IPS-20b (cell line): ENCODE measurements around the gene ABHD6.
"Not testable (repeated sequence)": the region's sequence is repeated elsewhere in the genome, so short reads cannot be mapped to it uniquely, and the experiment has no call there.

ENCODE experiments used
- H3K27ac ChIP-seq: one replicate; pipeline ENCODE4 v1.5.1; 2013; ENCODE audit warnings: low read length
- H3K27me3 ChIP-seq: 2 replicates; pipeline ENCODE4 v1.6.1; 2013; ENCODE audit warnings: mild to moderate bottlenecking, low read length, inconsistent platforms; ENCODE audit not compliant: insufficient read depth
- H3K36me3 ChIP-seq: 2 replicates; pipeline ENCODE4 v1.6.1; 2013; ENCODE audit warnings: low read depth, mild to moderate bottlenecking, inconsistent platforms, low read length, moderate library complexity; ENCODE audit not compliant: insufficient read depth
- H3K4me1 ChIP-seq: 2 replicates; pipeline ENCODE4 v1.6.1; 2013; ENCODE audit warnings: mild to moderate bottlenecking, control low read depth, inconsistent platforms, low read length, moderate library complexity; ENCODE audit not compliant: insufficient read depth
- H3K4me3 ChIP-seq: 2 replicates; pipeline ENCODE4 v1.5.1; 2013; ENCODE audit warnings: mild to moderate bottlenecking, low read length, inconsistent platforms
- H3K9ac ChIP-seq: 2 replicates; pipeline ENCODE4 v1.6.1; 2013; ENCODE audit warnings: low read depth, mild to moderate bottlenecking, inconsistent platforms, low read length, moderate library complexity
- H3K9me3 ChIP-seq: 2 replicates; pipeline ENCODE4 v1.6.1; 2013; ENCODE audit warnings: mild to moderate bottlenecking, low read depth, low read length, inconsistent platforms; ENCODE audit not compliant: insufficient read depth

The ABHD6 gene

GRCh38 chr3:58235970-58236369, 1.6 kb upstream of the ABHD6 start:
- peaks cover 62% of the 10 kb centered on the region for H3K27me3 ChIP-seq
- no peaks in the 10 kb centered on the region for H3K36me3 ChIP-seq
- no peak overlapping the region for H3K27ac ChIP-seq
- H3K9me3 ChIP-seq = no peaks in the 10 kb centered on the region
- H3K4me3 ChIP-seq = peak overlapping the region; percentile 84; the same call in 1 of the 2 replicates
- H3K9ac ChIP-seq = no peak overlapping the region
- H3K4me1 ChIP-seq = no peaks in the 10 kb centered on the region

DNA sequence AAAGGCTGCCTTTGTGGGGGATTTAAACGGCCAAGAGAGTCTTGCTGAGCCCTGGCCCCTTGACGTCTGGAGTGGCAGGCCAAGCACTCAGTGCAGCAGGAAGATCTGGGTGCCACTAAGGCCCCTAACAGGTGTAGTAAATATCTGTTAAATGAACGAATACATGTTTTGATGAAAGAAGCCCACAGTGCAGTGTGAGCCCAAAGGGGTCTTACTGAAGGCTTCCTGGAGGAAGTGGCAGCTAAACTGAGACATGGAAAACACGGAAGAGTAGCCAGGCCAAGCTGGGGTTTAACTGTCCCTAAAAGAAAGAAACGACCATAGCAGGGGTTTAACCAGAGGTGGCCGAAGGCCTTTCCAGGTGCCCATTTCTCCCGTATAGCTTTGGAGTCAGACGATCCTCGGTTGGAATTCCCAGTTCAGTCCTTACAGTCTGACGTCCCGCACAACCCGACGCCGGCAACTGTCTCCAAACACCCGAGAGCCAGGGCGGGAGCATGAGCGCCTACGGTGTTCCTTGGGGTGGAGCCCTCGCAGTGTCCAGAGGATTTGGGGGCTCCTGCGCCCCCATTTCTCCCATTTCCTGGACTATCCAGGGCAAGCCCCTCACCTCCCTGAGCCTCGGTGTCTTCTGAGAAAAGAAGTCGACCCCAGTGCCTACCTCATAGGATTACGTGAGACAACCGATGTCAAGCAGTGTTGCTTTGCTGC, 910 bp upstream of the ABHD6 start:
- Histone ChIP-seq H3K4me3 (peak overlapping the region; percentile 84), H3K4me1 (no peaks in the 10 kb centered on the region), H3K9ac (peak overlapping the region; percentile 49; the same call in 1 of the 2 replicates), H3K36me3 (no peaks in the 10 kb centered on the region), H3K9me3 (no peaks in the 10 kb centered on the region), H3K27me3 (peaks cover 62% of the 10 kb centered on the region), H3K27ac (no peak overlapping the region)

DNA sequence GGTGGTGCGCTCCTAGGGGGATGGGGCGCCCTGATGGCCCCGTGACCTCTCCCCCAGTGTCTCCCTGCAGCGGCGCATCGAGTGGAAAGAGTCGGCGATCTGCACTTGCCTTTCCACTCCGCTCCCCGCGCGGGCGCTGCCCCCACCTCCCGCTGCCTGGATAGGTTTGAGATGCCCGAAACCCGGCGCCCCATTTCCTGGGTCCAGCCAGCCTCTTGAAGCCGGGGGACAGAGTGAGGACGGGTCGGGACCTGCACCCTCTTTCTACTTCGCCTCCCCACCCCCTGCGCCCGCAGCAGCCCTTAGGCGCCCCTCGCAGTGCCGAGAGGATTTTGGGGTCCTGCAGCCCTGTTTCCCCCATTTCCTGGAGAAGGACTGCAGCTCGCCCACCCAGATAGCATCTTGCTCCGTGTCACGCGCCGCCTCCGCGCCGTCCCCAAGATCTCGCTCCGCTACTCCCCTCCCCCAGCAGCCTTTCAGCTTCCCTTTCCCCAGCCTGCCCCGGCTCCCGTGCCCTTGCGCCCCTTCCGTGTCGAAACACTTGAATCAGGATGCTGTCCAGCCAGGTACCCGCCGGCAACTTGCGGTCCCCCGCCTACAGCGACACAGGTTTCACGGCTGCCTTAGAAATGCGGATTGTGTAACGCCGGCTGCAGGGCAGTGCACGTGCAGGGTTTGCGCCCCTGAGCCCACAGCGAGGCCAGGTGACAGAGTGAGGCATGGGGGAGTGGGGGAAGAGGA, 519 bp downstream of the ABHD6 start:
- H3K9me3 ChIP-seq = no peaks in the 10 kb centered on the region
- no peak overlapping the region for H3K27ac ChIP-seq
- H3K4me3 ChIP-seq = peak overlapping the region; percentile 84
- H3K36me3 ChIP-seq = no peaks in the 10 kb centered on the region
- no peaks in the 10 kb centered on the region for H3K4me1 ChIP-seq
- H3K9ac ChIP-seq = peak overlapping the region; percentile 64; the same call in 1 of the 2 replicates
- peaks cover 57% of the 10 kb centered on the region for H3K27me3 ChIP-seq

DNA sequence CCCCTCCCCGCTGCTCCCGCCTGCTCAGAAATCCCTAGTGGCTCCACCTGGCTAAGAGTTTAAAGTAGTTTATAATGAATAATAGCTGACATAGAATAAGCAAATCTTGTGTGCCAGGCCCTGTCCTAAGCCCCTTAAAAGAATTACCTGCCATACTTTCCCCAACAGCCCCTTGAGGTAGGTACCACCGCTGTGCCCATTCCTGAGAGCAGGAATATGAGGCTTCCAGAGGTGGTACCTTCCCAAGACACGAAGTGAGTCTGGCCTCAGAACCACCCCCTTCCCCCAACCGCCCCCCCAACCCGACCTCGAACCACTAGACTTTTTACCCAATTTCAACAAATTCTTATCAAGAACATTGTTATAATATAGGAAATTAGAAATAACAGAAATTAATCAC, 1.2 kb downstream of the ABHD6 start:
- Histone ChIP-seq H3K4me3 (peak overlapping the region; percentile 84; the same call in 1 of the 2 replicates), H3K4me1 (no peaks in the 10 kb centered on the region), H3K27me3 (peaks cover 50% of the 10 kb centered on the region), H3K9me3 (no peaks in the 10 kb centered on the region), H3K27ac (no peak overlapping the region), H3K36me3 (no peaks in the 10 kb centered on the region), H3K9ac (no peak overlapping the region)

GRCh38 chr3:58241306-58242044, 3.9 kb downstream of the ABHD6 start:
- Histone ChIP-seq H3K9me3 (no peaks in the 10 kb centered on the region), H3K27ac (no peak overlapping the region), H3K4me1 (no peaks in the 10 kb centered on the region), H3K36me3 (no peaks in the 10 kb centered on the region), H3K9ac (no peak overlapping the region), H3K27me3 (peaks cover 26% of the 10 kb centered on the region), H3K4me3 (no peak overlapping the region)

DNA sequence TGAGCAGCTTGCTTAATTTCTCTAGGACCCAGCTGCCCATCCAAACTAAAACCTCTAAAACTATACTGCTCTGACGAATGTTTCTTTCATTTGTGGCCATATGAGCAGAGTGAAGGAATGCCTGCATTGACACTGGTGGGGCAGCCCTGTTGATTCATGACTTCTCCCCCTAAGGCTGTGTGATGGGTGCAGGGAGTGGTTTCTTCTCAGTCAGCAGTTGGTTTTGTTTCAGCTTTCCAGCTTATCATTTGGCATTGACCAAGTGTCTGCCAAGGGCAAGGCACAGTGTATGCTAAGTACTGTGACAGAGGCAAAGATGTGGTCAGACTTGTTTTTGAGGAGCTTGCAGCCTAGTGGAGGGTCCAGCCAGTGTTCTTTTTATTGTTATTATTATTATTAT, 4.7 kb downstream of the ABHD6 start:
- no peak overlapping the region for H3K9ac ChIP-seq
- no peaks in the 10 kb centered on the region for H3K36me3 ChIP-seq
- H3K27ac ChIP-seq = no peak overlapping the region
- peaks cover 20% of the 10 kb centered on the region for H3K27me3 ChIP-seq
- no peak overlapping the region for H3K4me3 ChIP-seq
- H3K9me3 ChIP-seq = no peaks in the 10 kb centered on the region
- H3K4me1 ChIP-seq = no peaks in the 10 kb centered on the region

- not testable (repeated sequence) for H3K27ac ChIP-seq, H3K4me3 ChIP-seq, H3K9me3 ChIP-seq, H3K4me1 ChIP-seq, H3K9ac ChIP-seq, H3K36me3 ChIP-seq
- peaks cover 20% of the 10 kb centered on the region for H3K27me3 ChIP-seq
Measured at GRCh38 chr3:58242860-58243259, 5.3 kb downstream of the ABHD6 start.

DNA sequence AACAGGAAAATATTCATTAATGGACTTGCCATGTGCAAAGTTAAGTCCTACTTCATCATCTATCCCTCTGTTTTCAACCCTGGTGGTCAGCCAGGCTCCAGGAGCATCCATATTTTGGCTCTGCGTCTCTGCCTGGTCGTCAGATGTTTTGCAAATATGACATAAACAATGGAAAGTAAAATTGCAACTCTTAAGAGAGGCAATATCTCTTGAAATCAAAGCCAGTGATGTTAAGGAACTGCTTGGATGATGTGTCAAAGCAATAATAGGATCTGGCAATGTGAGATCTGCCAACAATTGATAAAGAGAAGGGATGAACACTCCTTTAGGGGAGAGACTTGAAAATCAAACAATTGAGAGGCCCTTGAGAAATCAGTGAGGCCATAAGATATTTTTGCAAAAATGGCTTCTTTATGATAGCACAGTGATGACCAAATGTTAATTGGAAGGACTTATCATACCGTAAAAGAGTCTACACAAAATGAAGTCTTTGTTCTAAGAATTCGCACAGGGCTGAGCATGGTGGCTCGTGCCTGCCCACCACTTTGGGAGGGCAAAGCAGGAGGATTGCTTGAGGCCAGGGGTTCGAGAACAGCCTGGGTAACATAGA, 6.5 kb downstream of the ABHD6 start:
- H3K36me3 ChIP-seq = no peaks in the 10 kb centered on the region
- H3K27ac ChIP-seq = no peak overlapping the region
- H3K4me1 ChIP-seq = no peaks in the 10 kb centered on the region
- H3K9me3 ChIP-seq = no peaks in the 10 kb centered on the region
- no peak overlapping the region for H3K9ac ChIP-seq
- H3K27me3 ChIP-seq = peaks cover 8% of the 10 kb centered on the region
- no peak overlapping the region for H3K4me3 ChIP-seq

- Histone ChIP-seq H3K9ac (no peak overlapping the region), H3K27me3 (no peaks in the 10 kb centered on the region), H3K4me3 (no peak overlapping the region), H3K36me3 (no peaks in the 10 kb centered on the region), H3K27ac (no peak overlapping the region), H3K9me3 (no peaks in the 10 kb centered on the region), H3K4me1 (peaks cover 9% of the 10 kb centered on the region; the same call in 1 of the 2 replicates)
Measured at GRCh38 chr3:58246148-58247047, 8.8 kb downstream of the ABHD6 start.

DNA sequence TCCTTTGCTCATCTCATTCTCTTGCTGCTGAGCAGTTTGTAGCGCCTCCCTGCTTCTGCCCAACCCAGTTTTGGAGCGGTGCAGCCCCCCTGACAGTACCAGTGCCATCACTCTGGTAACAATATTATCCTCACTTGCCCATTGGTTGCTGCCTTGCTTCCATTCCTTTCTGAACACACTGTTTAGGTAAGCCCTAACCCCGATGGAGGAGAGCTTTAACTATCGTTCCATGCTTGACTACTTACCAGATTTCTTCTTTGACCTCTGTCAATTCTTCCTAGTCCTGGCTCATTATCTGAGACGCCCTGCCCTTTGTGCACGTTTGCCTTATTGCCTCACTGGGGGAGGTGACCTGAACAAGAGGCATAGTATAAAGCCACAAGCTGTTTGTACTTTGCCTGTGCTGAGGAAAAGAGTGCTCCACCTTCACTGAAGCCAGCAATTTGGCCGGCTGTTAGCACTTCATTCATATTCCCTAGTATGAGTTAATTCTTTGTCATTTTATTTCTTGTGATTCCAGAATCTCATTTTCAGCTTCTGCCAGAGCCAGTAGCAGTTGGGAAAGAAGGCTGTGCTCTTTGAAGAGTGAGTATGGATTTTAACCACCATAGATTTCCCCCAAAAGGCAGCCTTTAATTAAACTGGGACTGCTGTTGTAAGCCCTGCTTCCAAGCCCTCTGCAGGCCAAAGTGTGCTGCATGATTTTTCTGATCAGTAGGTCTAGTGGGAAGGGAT, 11.9 kb downstream of the ABHD6 start:
- no peaks in the 10 kb centered on the region for H3K9me3 ChIP-seq
- H3K27me3 ChIP-seq = no peaks in the 10 kb centered on the region
- no peak overlapping the region for H3K27ac ChIP-seq
- H3K9ac ChIP-seq = no peak overlapping the region
- H3K36me3 ChIP-seq = no peaks in the 10 kb centered on the region
- H3K4me3 ChIP-seq = no peak overlapping the region
- H3K4me1 ChIP-seq = peaks cover 9% of the 10 kb centered on the region; the same call in 1 of the 2 replicates
